Airway epithelial cell (primary cell): ENCODE results near the gene PRDM11. TPM values are rescaled to one million over a fixed set of nuclear protein-coding genes. Genes with fewer than 3 reads are reported as not detected.

ENCODE experiments used
- total RNA-seq: library from RNA; depleted of rRNA; stranded (reverse); fragments of >200 nt; gene quantifications from 2 replicates; pipeline ENCODE4 v1.2.3, GENCODE V29; 2015

The PRDM11 gene
- total RNA-seq: 3.3 and 5.6 TPM in 2 replicates

GRCh38 chr11:45146072-45147016 lies at the start of gene PRDM11:
PRDM11 (plus strand) TSS chr11:45146639; CDS start chr11:45181767, 35,128 bp downstream.

Other genes with a start within 250 kb of the PRDM11 start
- gene TP53I11, start 195.8 kb upstream of the PRDM11 start, total RNA-seq: 7.6 and 9.6 TPM in 2 replicates
- not detected in 2 replicates for gene SYT13, start 139.7 kb downstream of the PRDM11 start, total RNA-seq